Stimulated activated CD4-positive, alpha-beta T cell treated with anti-CD3 and anti-CD28 coated beads, TNF-alpha, amount 100 ng/mL, for 1 hour (primary cell): ENCODE results near the gene EPC1.
A peak's percentile ranks its signal among the peaks of the same experiment; 100 is the strongest.
"Not testable (repeated sequence)": the region's sequence is repeated elsewhere in the genome, so short reads cannot be mapped to it uniquely, and the experiment has no call there.

Experiments
- DNase-seq, 3 donors: peaks; one replicate each; pipeline ENCODE4 v3.0.0-alpha.2; 2020; ENCODE audit warnings: low read depth in 3 of 3, low spot score in 1 of 3

Gene EPC1

GRCh38 chr10:32346551-32347362 lies at the start of gene EPC1:
TSS of gene EPC1 (minus strand) at chr10:32347158. CDS start at chr10:32346915, 243 bp downstream.
- DNase-seq = peak; percentile 65 to 81 (median 77)

- DNase-seq = no peak
These were observed 47.0 kb upstream of the EPC1 start for GRCh38 chr10:32393911-32394310.

- not testable (repeated sequence) for DNase-seq
These were observed 45.3 kb upstream of the EPC1 start for GRCh38 chr10:32392284-32392683.

GRCh38 chr10:32390193-32390592 lies 43.2 kb upstream of the EPC1 start:
- no peak for DNase-seq

GRCh38 chr10:32388258-32389027 lies 41.5 kb upstream of the EPC1 start:
- DNase-seq = no peak

- no peak for DNase-seq
These were observed 39.8 kb upstream of the EPC1 start for GRCh38 chr10:32386623-32387260.

- no peak for DNase-seq
These were observed 37.2 kb upstream of the EPC1 start for GRCh38 chr10:32384171-32384570.

- DNase-seq = no peak
These were observed 34.2 kb upstream of the EPC1 start for GRCh38 chr10:32381165-32381564.

- DNase-seq = no peak
These were observed 33.1 kb upstream of the EPC1 start for GRCh38 chr10:32379950-32380551.

GRCh38 chr10:32379318-32379949 lies 32.5 kb upstream of the EPC1 start:
- DNase-seq = no peak

GRCh38 chr10:32378363-32379317 lies 31.7 kb upstream of the EPC1 start:
- DNase-seq = peak; percentile 77 to 80 (median 79)

GRCh38 chr10:32377458-32378259 lies 30.7 kb upstream of the EPC1 start:
- no peak for DNase-seq

- DNase-seq = no peak
These were observed 29.8 kb upstream of the EPC1 start for GRCh38 chr10:32376771-32377170.

GRCh38 chr10:32376097-32376496 lies 29.1 kb upstream of the EPC1 start:
- no peak for DNase-seq

GRCh38 chr10:32375631-32376030 lies 28.7 kb upstream of the EPC1 start:
- DNase-seq = no peak

GRCh38 chr10:32374605-32375004 lies 27.6 kb upstream of the EPC1 start:
- no peak for DNase-seq

GRCh38 chr10:32373496-32373895 lies 26.5 kb upstream of the EPC1 start:
- no peak for DNase-seq

- DNase-seq = no peak
These were observed 26.1 kb upstream of the EPC1 start for GRCh38 chr10:32373031-32373430.
